ENCODE measurements around the gene PLXDC1.

PLXDC1 gene

DNA sequence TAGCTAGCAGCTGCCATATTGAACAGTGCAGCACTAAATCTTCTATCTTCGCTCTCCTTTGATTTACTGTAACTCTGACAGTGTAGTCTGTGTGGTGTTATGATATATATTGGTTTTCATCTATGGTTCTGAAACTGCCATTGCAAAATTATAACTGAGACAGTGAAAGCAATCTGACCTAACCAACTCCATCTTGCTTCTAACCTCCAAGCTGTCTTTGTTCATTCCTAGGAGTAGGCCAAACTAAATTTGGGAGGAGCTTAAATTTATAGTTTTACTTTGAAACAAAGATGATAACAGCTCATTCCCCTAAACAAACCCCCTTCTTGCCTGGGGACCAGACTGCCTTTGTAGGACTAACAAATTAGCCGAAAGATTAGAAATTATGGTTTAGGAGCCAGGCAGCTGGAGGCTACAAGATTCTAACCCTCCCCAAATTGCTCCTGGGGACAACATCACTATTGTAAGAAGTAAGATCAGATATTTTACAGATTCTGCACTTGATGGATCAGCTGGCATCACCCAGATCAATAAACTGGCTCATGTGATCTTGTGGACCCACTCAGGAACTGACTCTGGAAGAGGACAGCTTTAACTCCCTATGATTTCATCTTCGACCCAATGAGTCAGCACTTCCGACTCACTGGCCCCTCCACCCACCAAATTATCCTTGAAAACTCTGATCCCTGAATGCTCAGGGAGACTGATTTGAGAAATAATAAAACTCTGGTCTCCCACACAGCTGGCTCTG, 137.2 kb downstream of the PLXDC1 start:
- no peak for DNase-seq (ENCODE audit: low spot score)
